GM21367 (cell line): Measurements from ENCODE around the gene COQ8B.
"Not testable (repeated sequence)": the region's sequence is repeated elsewhere in the genome, so short reads cannot be mapped to it uniquely, and the experiment has no call there.

ENCODE experiments used
- ATAC-seq: cut with Tn5 transposase; IDR thresholded peaks from one replicate; pipeline ENCODE4 v1.9.1; 2021; ENCODE audit not compliant: unreplicated experiment

COQ8B gene

GRCh38 chr19:40716482-40717324 is at the start of gene COQ8B, which contains the start of gene ITPKC:
Gene COQ8B (minus strand): TSS chr19:40716886. CDS start chr19:40714632, 2,254 bp downstream.
Gene ITPKC (plus strand): TSS chr19:40717112. CDS start chr19:40717136, 24 bp downstream.
- ATAC-seq: peak; percentile 45

- ATAC-seq: not testable (repeated sequence)
These were observed 49.7 kb upstream of the COQ8B start for GRCh38 chr19:40766385-40766784.

DNA sequence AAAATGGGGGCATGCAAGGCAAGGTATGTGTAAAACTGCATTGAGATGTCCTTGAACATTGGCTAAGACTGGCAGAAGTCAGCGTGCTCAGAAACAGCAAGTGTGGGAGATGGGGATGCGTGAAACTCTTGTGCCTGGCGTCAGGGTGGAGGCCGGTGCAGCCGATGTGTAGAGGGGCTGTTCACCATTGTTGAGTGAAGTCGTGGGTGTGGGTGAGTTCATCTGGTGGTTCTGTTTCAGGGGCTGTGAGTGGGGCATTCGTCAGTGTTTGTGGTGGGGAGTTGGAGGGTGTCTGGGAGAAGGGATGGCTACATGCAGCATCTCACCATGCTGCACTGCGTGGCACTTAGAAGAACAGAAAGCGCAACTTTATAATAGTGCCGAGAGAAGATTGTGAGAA is 47.3 kb upstream of the COQ8B start:
- ATAC-seq: no peak

DNA sequence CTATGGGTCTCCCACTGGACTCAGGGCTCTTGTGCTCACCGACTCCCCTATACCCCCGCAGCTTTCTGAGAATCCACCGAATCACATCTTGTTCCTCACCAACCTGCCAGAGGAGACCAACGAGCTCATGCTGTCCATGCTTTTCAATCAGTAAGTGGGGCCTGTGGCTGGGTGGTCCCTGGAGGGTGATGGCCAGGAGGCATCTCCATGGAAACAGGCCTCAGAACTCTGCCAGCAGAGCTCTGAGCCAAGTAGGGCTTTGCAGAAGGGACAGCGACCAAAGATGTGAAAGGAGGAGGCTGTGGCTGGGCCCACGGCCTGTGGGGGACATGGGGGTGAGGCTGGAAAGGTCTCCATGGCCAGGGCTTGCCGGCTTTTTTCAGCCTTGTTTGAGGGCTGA is 46.8 kb upstream of the COQ8B start:
- no peak for ATAC-seq

DNA sequence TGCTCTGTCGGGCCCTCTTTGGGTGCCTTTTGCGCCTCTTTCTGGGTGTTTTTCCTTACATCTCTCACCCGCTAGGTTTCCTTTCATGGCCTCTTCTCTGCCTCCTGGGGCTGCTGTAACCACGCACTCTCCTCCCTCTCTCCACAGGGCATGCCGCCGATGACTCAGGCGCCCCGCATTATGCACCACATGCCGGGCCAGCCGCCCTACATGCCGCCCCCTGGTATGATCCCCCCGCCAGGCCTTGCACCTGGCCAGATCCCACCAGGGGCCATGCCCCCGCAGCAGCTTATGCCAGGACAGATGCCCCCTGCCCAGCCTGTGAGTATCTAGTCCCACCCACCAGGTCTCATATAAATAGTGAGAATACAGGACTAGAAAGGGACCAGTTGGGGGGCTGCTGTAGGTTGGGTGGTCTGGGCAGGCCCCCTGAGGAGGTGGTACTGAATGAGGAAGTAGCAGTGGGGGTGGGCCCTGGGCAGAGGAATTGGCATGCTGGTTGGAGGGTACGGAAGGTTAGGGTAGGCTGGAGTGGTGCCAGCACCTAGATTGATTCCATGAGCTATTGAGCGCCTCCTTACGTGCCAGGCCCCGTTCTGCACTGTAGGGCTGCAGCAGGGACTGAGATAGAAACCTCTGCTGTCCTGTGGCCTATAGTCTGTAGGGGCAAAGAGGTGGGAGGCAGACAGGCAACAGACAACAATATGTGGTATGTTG is 46.2 kb upstream of the COQ8B start:
- ATAC-seq: no peak

DNA sequence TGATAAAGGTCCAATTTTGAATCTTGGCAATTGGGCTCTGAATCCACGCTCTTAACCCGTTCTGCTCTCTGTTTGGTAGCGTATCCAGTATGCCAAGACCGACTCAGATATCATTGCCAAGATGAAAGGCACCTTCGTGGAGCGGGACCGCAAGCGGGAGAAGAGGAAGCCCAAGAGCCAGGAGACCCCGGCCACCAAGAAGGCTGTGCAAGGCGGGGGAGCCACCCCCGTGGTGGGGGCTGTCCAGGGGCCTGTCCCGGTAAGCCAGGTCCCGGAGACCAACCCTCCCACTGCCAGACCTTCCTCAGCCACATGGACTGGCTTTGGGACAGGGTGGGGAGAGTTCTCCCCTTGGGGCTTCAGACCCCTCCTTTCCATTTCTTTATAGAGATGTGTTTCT is 42.7 kb upstream of the COQ8B start:
- ATAC-seq: no peak

DNA sequence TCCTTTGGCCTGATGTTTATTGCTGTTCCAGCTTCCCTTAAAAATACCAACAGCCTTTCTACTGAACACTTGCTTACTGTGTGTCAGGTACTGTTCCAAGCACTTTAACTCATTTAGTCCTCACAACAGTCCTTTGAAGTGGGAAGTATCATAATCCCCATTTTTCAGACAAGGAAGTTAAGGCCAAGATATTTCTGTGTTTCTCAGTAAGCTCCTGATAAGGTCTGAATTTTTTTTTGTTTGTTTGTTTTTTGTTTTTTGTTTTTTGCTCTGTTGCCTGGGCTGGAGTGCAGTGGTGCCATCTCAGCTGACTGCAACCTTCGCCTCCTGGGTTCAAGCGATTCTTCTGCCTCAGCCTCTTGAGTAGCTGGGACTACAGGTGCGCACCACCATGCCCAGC is 41.8 kb upstream of the COQ8B start:
- ATAC-seq: no peak

GRCh38 chr19:40756502-40757110 is 39.9 kb upstream of the COQ8B start:
- no peak for ATAC-seq

GRCh38 chr19:40755791-40756190 is 39.1 kb upstream of the COQ8B start:
- no peak for ATAC-seq

DNA sequence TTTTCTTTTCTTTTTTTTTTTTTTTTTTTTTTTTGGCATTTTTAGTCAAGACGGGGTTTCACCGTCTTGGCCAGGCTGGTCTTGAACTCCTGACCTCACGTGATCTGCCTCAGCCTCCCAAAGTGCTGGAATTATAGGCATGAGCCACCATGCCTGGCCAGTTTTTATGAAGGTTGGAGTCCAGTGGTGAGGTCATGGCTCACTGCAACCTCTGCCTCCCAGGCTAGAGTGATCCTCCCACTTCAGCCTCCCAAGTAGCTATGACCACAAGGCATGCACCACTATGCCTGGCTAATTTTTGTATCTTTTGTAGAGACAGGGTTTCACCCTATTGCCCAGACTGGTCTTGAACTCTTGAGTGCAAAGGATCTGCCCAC is 38.5 kb upstream of the COQ8B start:
- no peak for ATAC-seq

DNA sequence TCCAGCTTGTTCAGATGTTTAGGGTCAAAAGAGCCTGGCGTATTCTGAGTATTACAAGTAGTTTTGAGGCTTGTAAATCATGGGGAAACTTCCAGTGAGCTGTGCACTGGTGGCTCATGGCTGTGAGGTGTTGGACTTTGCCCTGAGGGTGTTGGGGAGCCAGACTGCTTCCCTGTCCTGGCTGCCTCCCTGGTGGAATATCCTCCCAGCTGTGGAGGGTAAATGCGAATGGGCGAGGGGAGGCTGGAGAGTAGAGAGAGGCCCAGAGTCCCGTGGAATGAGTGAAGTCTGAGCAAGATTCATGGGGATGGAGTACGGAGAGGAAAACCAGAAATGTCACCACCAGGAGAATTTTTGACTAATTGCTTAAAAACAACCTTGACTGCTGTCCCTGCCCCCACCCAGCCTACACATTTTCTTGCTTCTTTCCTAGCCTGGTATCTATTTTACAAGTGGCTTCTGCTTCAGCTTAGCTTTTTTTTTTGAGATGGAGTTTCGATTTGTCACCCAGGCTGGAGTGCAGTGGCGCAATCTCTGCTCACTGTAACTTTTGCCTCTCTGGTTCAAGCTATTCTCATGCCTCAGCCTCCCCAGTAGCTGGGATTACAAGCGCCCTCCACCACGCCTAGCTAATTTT is 38.0 kb upstream of the COQ8B start:
- ATAC-seq: no peak

GRCh38 chr19:40752257-40752781 is 35.6 kb upstream of the COQ8B start:
- no peak for ATAC-seq

DNA sequence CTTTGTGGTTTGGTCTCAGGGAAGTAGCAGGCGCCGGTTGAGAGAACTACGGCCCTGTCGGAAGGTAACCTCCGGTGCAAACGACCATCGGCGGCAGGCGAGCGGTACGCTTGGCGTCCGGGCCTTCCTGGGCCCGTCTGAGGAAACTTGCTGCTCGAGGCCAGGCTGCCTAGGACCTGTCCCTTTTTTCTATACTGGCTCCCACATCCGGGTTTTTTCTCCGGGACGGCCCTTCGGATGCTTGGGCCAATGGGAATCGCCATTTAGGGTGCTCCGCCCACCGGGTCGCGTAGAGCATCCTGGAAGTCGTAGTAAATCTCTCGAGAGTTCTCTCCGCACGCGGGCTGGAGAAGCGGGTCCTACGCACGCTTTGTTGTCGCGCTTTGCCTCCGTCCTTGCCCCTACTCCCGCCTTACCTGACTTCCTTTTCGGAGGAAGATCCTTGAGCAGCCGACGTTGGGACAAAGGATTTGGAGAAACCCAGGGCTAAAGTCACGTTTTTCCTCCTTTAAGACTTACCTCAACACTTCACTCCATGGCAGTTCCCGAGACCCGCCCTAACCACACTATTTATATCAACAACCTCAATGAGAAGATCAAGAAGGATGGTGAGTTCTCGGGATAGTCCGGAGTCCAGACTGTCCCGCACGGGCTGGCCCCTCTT is 34.3 kb upstream of the COQ8B start, which contains the start of gene SNRPA:
Gene SNRPA, plus strand, starts transcription at position 330 of the 664 bp plus-strand sequence. Its CDS starts 206 bp downstream, at position 536.
- ATAC-seq: peak; percentile 48

DNA sequence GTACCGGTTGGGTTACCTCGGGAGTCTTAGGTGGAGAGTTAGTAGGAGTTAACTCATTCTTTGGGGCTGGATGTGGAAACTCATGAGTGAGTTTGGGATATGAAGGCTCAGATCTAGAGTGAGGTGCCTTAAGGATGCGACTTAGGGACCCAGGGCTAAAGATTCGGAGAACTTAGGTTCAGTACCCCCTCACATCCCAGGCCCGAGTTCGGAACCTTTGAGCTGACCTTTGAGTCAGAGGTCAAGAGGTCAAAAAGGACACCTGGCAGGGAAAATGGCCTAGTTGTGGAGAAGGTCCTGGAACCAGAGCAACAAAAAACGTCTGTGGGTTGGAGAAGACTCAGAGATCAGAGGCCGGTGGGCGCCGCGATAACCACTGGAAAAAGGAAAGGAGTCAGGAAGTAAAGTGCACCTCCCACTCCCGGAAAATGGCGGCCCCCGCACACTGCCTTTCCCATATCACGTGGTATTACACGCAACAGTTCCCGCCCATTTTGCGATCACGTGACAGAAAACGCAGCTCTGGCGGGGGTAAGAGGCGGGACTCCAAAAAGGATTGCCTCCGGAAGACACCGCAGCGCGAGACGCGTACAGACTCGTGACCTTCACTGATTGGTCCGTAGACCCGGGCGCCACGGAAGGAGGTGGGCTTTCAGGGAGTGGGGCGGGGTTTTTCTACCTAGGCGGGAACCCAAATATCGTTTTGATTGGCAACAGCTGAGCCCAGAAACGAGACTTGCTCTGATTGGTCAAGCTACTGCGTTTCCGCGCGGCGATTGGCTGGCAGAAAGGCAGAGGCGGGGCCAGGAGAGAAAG is 33.6 kb upstream of the COQ8B start, which contains the start of gene ACTMAP:
Gene ACTMAP, minus strand, starts transcription at position 420 of the 816 bp plus-strand sequence. CDS start 674 bp downstream, outside the sequence.
- peak; percentile 76 for ATAC-seq

GRCh38 chr19:40747536-40747935 is 30.9 kb upstream of the COQ8B start:
- no peak for ATAC-seq

DNA sequence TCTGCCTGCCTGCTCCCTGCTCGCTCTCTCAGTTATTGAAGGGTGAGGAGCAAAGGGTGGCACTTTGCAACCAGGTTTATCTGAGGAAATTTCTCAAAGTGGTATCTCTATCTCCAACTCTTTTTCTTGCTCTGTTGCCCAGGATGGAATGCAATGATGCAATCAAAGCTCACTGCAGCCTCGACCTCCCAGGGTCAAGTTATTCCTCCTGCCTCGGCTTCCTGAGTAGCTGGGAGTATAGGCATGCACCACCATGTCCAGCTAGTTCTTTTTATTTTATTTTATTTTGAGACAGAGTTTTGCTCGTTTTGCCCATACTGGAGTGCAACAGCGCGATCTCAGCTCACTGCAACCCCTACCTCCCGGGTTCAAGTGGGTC is 28.7 kb upstream of the COQ8B start:
- no peak for ATAC-seq

GRCh38 chr19:40744554-40745401 is 28.1 kb upstream of the COQ8B start:
- ATAC-seq: no peak

DNA sequence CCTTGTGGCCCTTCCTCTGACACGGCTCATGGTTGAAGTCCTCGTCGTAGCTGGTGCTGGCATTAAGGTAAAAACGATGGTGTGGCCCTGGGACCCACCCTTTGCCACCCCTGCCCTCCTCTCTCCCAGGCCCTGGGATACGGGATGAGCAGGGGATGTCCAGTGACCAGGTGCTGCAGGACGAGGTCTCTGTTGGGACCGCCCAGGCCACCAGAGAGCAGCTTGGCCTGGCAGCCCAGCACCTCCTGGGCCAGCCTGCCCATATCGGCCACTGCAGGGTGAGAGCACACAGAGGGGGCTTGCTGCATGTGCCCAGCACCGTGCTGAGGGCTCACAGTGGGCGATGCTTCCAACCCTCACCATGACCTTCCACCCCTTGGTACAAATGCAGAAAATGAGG is 27.2 kb upstream of the COQ8B start:
- no peak for ATAC-seq

GRCh38 chr19:40742886-40743285 is 26.2 kb upstream of the COQ8B start:
- ATAC-seq: no peak
